Measurements from ENCODE around the gene PON3.

GRCh38 chr7:95389516-95389915, 6.7 kb downstream of the PON3 start:
- TF ChIP-seq REST (IDR thresholded peaks at IDR 0.05; ENCODE audit: unreplicated experiment) = no peak
- TF ChIP-seq CTCF (conservative IDR thresholded peaks at IDR 0.05; ENCODE audit: low read depth in 2 of 2) = no peak
- TF ChIP-seq EZH2phosphoT487 (IDR thresholded peaks at IDR 0.05; ENCODE audit: unreplicated experiment) = no peak
- no peak for TF ChIP-seq EZH2 (IDR thresholded peaks at IDR 0.05; ENCODE audit: low read depth, unreplicated experiment)
- no peak for TF ChIP-seq POLR2AphosphoS5 (IDR thresholded peaks at IDR 0.05; ENCODE audit: low read depth)
- TF ChIP-seq JUNB (IDR thresholded peaks at IDR 0.05; ENCODE audit: unreplicated experiment) = no peak
